AG09319 (cell line): Measurements from ENCODE around the gene VPS35L.

ENCODE experiments used
- DNase-seq: peaks from one replicate; pipeline ENCODE4 v3.0.0-alpha.2; 2010; ENCODE audit warnings: low read depth; ENCODE audit errors: extremely low read depth
- TF ChIP-seq, protein P1 (sequence below): IDR thresholded peaks from 2 replicates; pipeline ENCODE4 v1.5.1; 2011; ENCODE audit warnings: low read depth, mild to moderate bottlenecking, inconsistent platforms, low read length, moderate library complexity

The VPS35L gene

DNA sequence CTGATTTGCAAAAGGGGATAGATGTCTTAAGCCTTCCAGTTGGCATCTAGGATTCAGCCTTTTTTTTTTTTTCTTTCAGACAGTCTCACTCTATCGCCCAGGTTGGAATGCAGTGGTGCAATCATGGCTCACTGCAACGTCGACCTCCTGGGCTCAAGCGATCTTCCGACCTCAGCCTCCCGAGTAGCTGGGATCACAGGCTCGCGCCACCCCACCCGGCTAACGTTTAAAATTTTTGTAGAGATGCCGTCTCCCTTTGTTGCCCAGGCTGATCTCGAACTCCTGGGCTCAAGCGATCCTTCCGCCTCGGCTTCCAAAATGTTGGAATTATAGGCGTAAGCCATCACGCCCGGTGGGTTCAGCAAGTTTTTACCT lies 32.3 kb upstream of the VPS35L start:
- TF ChIP-seq, protein P1, sequence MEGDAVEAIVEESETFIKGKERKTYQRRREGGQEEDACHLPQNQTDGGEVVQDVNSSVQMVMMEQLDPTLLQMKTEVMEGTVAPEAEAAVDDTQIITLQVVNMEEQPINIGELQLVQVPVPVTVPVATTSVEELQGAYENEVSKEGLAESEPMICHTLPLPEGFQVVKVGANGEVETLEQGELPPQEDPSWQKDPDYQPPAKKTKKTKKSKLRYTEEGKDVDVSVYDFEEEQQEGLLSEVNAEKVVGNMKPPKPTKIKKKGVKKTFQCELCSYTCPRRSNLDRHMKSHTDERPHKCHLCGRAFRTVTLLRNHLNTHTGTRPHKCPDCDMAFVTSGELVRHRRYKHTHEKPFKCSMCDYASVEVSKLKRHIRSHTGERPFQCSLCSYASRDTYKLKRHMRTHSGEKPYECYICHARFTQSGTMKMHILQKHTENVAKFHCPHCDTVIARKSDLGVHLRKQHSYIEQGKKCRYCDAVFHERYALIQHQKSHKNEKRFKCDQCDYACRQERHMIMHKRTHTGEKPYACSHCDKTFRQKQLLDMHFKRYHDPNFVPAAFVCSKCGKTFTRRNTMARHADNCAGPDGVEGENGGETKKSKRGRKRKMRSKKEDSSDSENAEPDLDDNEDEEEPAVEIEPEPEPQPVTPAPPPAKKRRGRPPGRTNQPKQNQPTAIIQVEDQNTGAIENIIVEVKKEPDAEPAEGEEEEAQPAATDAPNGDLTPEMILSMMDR, result no peak
- no peak for DNase-seq

DNA sequence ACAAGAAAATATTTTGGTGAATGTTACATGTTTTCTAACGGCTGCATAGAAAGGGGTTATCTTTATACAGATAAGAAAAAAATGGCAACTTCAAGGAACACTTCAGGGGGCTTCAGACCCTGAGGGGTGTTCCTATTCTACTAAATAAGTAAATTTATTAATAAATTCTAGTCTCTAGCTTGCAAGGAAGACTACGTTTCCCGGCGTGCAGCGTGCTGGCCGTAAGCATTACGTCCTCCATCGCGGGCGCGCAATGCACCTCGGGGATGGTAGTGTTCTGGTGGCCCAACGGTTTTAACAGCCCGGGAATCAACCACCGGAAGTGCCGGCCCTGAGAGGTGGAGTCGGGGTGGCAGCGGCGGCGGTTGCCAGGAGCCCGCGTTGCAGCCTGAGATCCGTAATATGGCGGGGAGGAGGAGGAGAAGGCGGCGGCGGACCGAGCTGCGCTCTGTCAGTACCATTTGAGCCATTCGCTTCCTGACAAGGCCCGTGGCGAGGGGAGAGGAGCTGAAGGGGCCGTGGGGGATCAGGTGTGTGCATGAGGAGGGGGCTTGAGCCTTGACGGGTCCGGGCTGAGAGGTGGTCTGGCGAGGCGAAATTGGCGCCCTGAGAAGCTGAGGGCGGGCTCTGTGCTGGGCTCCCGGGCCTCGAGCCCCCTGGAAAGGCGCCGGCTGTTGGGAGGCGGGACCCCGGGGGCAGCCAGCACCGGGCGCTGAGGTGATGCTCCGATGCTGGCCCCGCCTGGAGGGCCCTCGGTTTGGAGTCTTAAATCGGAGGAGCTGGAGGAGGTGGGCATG lies 31.7 kb upstream of the VPS35L start, which contains the start of gene CCP110:
CCP110 (plus strand) TSS at position 384 of the 797 bp plus-strand sequence. CDS start 3,940 bp downstream, outside the sequence.
- TF ChIP-seq, protein P1, result no peak
- DNase-seq, result peak; percentile 86

DNA sequence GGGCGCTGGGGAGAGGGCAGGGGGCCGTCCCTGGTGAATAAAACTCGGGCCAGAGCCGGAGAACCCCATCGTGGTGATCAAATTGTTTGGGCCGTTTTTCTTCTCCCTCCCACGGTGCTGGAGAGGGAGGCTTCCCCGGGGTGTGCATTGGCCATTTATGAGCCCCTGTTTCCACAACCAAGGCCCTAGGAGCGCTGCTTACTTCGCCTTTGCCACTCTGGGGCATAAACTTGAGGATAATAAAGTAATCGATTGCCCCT lies 31.2 kb upstream of the VPS35L start:
- DNase-seq, result no peak
- TF ChIP-seq, protein P1, result no peak

DNA sequence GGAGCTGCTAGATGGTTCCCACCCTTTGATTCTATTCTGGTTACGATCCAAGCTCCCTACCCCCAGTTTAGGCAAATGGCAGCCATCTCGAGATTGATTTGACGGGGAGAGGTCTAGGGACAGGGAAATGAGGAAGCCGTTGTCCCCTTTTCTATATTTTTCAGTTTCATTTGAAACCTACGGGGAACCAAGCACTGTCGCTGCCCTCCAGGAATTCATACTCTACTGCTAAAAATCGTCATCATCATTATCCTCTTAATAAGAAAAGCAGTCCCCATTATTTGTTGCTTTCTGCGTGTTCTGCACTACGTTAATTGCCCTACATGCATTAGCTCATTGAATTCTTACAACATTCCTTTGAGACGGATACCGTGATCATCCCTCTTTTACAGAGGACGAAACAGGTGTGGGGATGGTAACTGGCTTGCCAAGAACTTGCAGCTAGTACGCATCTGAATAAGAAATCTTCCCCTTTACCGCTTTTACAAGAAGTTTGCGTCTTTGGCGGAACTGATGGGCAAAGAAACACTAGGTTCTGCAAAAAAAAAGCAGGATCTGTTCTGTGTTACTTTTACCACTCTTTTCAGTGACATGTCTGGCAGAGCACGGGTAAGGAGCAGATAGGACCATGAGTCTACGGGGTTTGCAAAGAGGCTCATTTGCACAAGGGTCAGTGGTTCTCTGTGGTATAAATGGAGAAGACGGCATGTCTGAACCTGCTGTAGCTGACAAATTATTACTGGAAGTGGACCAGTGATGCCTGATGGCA lies 30.7 kb upstream of the VPS35L start:
- TF ChIP-seq, protein P1, result no peak
- DNase-seq, result no peak

DNA sequence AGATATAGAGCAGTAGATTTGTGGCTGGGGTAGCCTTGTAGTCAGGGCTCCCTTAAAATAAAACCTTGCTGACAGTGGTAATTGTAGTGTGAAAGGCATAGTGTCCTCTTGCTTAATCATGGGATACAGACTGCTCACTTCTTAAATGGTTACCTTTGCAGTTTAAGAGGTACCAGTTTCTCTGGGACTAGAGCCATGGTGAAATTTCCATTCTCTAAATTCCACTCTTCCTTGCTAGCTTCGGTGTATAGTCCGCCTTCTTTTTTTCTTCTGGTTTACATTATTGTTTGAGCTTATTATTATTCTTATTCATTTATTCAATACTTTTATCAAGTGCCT lies 30.1 kb upstream of the VPS35L start:
- TF ChIP-seq, protein P1, result no peak
- DNase-seq, result no peak

DNA sequence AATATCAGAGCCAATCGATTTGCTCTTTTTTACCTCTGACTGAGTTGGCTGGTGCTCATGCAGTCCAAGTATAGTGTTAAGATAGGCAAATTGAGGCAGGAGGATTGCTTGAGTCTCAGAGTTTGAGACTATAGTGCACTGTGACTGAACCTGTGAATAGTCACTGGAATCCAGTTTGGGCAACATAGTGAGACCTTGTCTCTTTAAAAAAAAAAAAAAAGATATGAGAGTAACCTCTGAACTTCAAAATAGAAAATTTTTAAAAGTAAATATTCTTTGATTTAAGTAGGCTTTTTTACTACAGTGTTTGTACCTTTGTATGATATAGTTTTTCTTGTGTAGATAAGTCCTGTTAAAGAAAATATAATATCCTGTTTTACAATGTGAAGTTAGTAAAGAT lies 28.3 kb upstream of the VPS35L start:
- no peak for DNase-seq
- TF ChIP-seq, protein P1, result no peak

DNA sequence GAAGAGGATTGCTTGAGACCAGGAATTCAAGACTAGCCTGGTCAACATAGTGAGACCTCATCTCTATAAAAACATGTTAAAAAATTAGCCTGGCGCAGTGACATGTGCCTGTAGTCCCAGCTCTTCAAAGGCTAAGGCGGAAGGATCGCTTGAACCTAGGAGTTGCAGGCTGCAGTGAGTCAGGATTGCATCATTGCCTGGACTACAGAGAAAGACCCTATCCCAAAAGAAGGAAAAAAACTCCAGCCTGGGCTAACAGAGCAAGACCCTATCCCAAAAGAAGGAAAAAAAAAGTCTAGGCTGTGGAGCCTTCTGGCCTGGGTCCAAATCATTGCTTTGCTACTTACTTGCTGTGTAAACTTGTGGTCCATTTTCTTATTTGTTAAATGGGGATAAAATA lies 26.8 kb upstream of the VPS35L start:
- TF ChIP-seq, protein P1, result no peak
- no peak for DNase-seq
